Liver (tissue), 3 donors: ENCODE results near the gene CR1.

Experiments used
- ATF3 ChIP-seq: IDR thresholded peaks from 2 replicates; pipeline ENCODE4 v1.6.1; 2016; ENCODE audit warnings: antibody characterized with exemption
- FOXA1 ChIP-seq: IDR thresholded peaks from 2 replicates; pipeline ENCODE4 v1.6.1; 2016; ENCODE audit warnings: antibody characterized with exemption
- GABPA ChIP-seq, 2 donors: IDR thresholded peaks in 1 of 2; conservative IDR thresholded peaks in 1 of 2; 2 replicates each; pipeline ENCODE4 v1.6.1; 2016; ENCODE audit warnings: antibody characterized with exemption in 2 of 2, mild to moderate bottlenecking in 1 of 2, moderate library complexity in 1 of 2
- HNF4A ChIP-seq, 2 donors: conservative IDR thresholded peaks; 2 replicates each; pipeline ENCODE4 v1.6.1; 2016; ENCODE audit warnings: antibody characterized with exemption in 2 of 2, mild to moderate bottlenecking in 2 of 2
- JUND ChIP-seq, 2 donors: IDR thresholded peaks; 2 replicates each; pipeline ENCODE4 v1.6.1; 2016; ENCODE audit warnings: antibody characterized with exemption in 2 of 2
- MAX ChIP-seq: IDR thresholded peaks from 2 replicates; pipeline ENCODE4 v1.6.1; 2016; ENCODE audit warnings: antibody characterized with exemption
- RAD21 ChIP-seq, 2 donors: IDR thresholded peaks; 2 replicates each; pipeline ENCODE4 v1.6.1; 2016; ENCODE audit warnings: antibody characterized with exemption in 2 of 2, mild to moderate bottlenecking in 2 of 2
- REST ChIP-seq: IDR thresholded peaks from 2 replicates; pipeline ENCODE4 v1.6.1; 2016; ENCODE audit warnings: antibody characterized with exemption, mild to moderate bottlenecking
- RXRA ChIP-seq, 2 donors: IDR thresholded peaks; 2 replicates each; pipeline ENCODE4 v1.6.1; 2017 to 2018; ENCODE audit warnings: antibody characterized with exemption in 2 of 2, mild to moderate bottlenecking in 1 of 2
- SP1 ChIP-seq: IDR thresholded peaks from 2 replicates; pipeline ENCODE4 v1.6.1; 2018; ENCODE audit warnings: antibody characterized with exemption, mild to moderate bottlenecking
- TAF1 ChIP-seq: conservative IDR thresholded peaks from 2 replicates; pipeline ENCODE4 v1.6.1; 2016; ENCODE audit warnings: antibody characterized with exemption, mild to moderate bottlenecking
- YY1 ChIP-seq: IDR thresholded peaks from 2 replicates; pipeline ENCODE4 v1.6.1; 2016; ENCODE audit warnings: antibody characterized with exemption, mild to moderate bottlenecking
- ZBTB33 ChIP-seq: IDR thresholded peaks from 2 replicates; pipeline ENCODE4 v1.6.1; 2016; ENCODE audit warnings: antibody characterized with exemption
- TF ChIP-seq, protein P1 (sequence below): fragments of 150-350 bp; IDR thresholded peaks from 2 replicates; pipeline ENCODE4 v1.5.1; 2017; ENCODE audit warnings: improper control_type of control experiment, low read depth, low read length; ENCODE audit not compliant: missing input control
- donor health status: healthy.
- donor health status: healthy.

DNA sequence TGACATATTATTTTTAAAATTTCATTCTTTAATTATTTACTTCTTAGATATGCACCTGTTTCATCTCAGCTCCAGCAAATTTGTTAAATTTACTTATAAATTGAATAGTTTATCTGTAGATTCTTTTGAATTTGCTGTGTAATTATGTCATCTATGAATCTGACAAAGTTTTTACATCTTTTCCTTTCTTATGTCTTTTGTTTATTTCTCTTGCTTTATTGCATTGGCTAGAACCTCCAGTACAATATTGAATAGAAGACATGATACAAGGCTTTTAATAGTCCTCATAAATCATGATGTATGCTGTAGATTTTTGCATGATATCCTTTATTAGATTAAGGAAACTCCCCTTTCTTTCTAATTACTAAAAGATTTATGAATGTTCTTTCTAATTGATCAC is 20.8 kb downstream of the CR1 start:
- TF ChIP-seq, protein P1, sequence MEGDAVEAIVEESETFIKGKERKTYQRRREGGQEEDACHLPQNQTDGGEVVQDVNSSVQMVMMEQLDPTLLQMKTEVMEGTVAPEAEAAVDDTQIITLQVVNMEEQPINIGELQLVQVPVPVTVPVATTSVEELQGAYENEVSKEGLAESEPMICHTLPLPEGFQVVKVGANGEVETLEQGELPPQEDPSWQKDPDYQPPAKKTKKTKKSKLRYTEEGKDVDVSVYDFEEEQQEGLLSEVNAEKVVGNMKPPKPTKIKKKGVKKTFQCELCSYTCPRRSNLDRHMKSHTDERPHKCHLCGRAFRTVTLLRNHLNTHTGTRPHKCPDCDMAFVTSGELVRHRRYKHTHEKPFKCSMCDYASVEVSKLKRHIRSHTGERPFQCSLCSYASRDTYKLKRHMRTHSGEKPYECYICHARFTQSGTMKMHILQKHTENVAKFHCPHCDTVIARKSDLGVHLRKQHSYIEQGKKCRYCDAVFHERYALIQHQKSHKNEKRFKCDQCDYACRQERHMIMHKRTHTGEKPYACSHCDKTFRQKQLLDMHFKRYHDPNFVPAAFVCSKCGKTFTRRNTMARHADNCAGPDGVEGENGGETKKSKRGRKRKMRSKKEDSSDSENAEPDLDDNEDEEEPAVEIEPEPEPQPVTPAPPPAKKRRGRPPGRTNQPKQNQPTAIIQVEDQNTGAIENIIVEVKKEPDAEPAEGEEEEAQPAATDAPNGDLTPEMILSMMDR: no peak
- TF ChIP-seq GABPA (IDR thresholded peaks at IDR 0.05 in 1 of 2, conservative IDR thresholded peaks at IDR 0.05 in 1 of 2) (no peak), SP1 (no peak), REST (no peak), TAF1 (no peak), MAX (no peak), RAD21 (IDR thresholded peaks at IDR 0.05) (no peak), ATF3 (no peak), JUND (IDR thresholded peaks at IDR 0.05) (no peak), HNF4A (conservative IDR thresholded peaks at IDR 0.05) (no peak), FOXA1 (no peak), RXRA (IDR thresholded peaks at IDR 0.05) (no peak), YY1 (no peak), ZBTB33 (no peak)
